Measurements from ENCODE around the gene MAGEA10. TPM values are rescaled to one million over a fixed set of nuclear protein-coding genes. Genes with fewer than 3 reads are reported as not detected.

MAGEA10 gene
- total RNA-seq, result not detected in 2 replicates

GRCh38 chrX:152138388-152138784 is at the start of gene MAGEA10:
MAGEA10 (minus strand) TSS chrX:152138577; CDS start chrX:152135620, 2,957 bp downstream.

Other genes starting within 250 kb of the MAGEA10 start
- gene MAGEA4, start 225.7 kb downstream of the MAGEA10 start, total RNA-seq, result not detected in 2 replicates
- gene GABRE, start 163.9 kb downstream of the MAGEA10 start, total RNA-seq, result 2.4 and 65.3 TPM in 2 replicates

Measured in bladder microvascular endothelial cell (primary cell).